CD4-positive, alpha-beta memory T cell (primary cell): ENCODE data around the gene FASTK. TPM values are rescaled to one million over a fixed set of nuclear protein-coding genes. Genes with fewer than 3 reads are reported as not detected.

Experiments
- CTCF ChIA-PET: fragments of 350-600 bp; sonication (Branson Sonifier 250); formaldehyde crosslinking; loops from one replicate; lab custom pipeline; 2021; ENCODE audit warnings: inconsistent platforms; ENCODE audit not compliant: partially characterized antibody; lab: Charles Lee
- POLR2A ChIA-PET: fragments of 350-600 bp; sonication (Branson Sonifier 250); formaldehyde crosslinking; loops from one replicate; lab custom pipeline; 2021; ENCODE audit not compliant: partially characterized antibody; lab: Charles Lee
- DNase-seq, 5 donors: peaks; one replicate each; pipeline versions ENCODE4 v3.0.0 to v3.0.0-alpha.2; 2020 to 2022; ENCODE audit warnings: mixed read lengths in 1 of 5
- H3K27ac ChIP-seq: one replicate; pipeline ENCODE4 v1.7.0; 2013; ENCODE audit warnings: low read depth, low read length
- H3K27me3 ChIP-seq: 2 replicates; pipeline ENCODE4 v1.7.0; 2013; ENCODE audit warnings: mild to moderate bottlenecking, low read length, moderate library complexity; ENCODE audit not compliant: insufficient read depth
- H3K36me3 ChIP-seq: 2 replicates; pipeline ENCODE4 v1.7.0; 2013; ENCODE audit warnings: mild to moderate bottlenecking, low read length, moderate library complexity; ENCODE audit not compliant: insufficient read depth
- H3K4me1 ChIP-seq: 2 replicates; pipeline ENCODE4 v1.7.0; 2013; ENCODE audit warnings: mild to moderate bottlenecking, low read length, moderate library complexity; ENCODE audit not compliant: insufficient read depth
- H3K4me3 ChIP-seq, 2 donors: one replicate each; pipeline ENCODE4 v1.7.0; 2013; ENCODE audit warnings: low read length in 2 of 2, mild to moderate bottlenecking in 1 of 2
- H3K9me3 ChIP-seq, 2 donors: one replicate each; pipeline ENCODE4 v1.7.0; 2013; ENCODE audit warnings: low read length in 2 of 2, control low read depth in 1 of 2; ENCODE audit not compliant: control insufficient read depth in 1 of 2
- H3K27ac Mint-ChIP-seq, 7 donors: one replicate each; pipeline ENCODE4 v1.8.0; 2020 to 2021; ENCODE audit warnings: mixed read lengths in 7 of 7, mild to moderate bottlenecking in 6 of 7, inconsistent platforms in 3 of 7, moderate library complexity in 3 of 7
- H3K27me3 Mint-ChIP-seq, 2 donors: one replicate each; pipeline ENCODE4 v1.8.0; 2020 to 2021; ENCODE audit warnings: mixed read lengths in 2 of 2
- H3K36me3 Mint-ChIP-seq, 2 donors: one replicate each; pipeline ENCODE4 v1.8.0; 2020 to 2021; ENCODE audit warnings: mixed read lengths in 2 of 2, inconsistent platforms in 1 of 2, mild to moderate bottlenecking in 1 of 2
- H3K4me1 Mint-ChIP-seq, 4 donors: one replicate each; pipeline ENCODE4 v1.8.0; 2020 to 2021; ENCODE audit warnings: mixed read lengths in 4 of 4, mild to moderate bottlenecking in 1 of 4
- H3K4me3 Mint-ChIP-seq, 8 donors: one replicate each; pipeline ENCODE4 v1.8.0; 2020 to 2021; ENCODE audit warnings: mixed read lengths in 8 of 8, mild to moderate bottlenecking in 7 of 8, moderate library complexity in 6 of 8, inconsistent platforms in 3 of 8
- H3K9me3 Mint-ChIP-seq, 8 donors: one replicate each; pipeline ENCODE4 v1.8.0; 2020 to 2021; ENCODE audit warnings: mixed read lengths in 8 of 8, mild to moderate bottlenecking in 5 of 8, inconsistent platforms in 3 of 8, moderate library complexity in 1 of 8
- intact Hi-C: fragments of 100-400 bp; cut with micrococcal nuclease; formaldehyde crosslinking; loops from one replicate; pipeline ENCODE4 v1.15.1; 2023
- polyA plus RNA-seq, 2 donors: library from polyadenylated mRNA; unstranded; fragments of 300-500 nt; fragmentation: Illumina TruSeq; gene quantifications; one replicate each; pipeline ENCODE4 v1.2.3, GENCODE V29; 2021
- total RNA-seq, 2 experiments: library from RNA; stranded (reverse); gene quantifications; one replicate each; pipeline ENCODE4 v1.2.3, GENCODE V29; 2021

The FASTK gene
- total and polyA plus RNA-seq, 4 experiments from 2014 or later = 51.2 to 126 (median 92.5) TPM

DNA sequence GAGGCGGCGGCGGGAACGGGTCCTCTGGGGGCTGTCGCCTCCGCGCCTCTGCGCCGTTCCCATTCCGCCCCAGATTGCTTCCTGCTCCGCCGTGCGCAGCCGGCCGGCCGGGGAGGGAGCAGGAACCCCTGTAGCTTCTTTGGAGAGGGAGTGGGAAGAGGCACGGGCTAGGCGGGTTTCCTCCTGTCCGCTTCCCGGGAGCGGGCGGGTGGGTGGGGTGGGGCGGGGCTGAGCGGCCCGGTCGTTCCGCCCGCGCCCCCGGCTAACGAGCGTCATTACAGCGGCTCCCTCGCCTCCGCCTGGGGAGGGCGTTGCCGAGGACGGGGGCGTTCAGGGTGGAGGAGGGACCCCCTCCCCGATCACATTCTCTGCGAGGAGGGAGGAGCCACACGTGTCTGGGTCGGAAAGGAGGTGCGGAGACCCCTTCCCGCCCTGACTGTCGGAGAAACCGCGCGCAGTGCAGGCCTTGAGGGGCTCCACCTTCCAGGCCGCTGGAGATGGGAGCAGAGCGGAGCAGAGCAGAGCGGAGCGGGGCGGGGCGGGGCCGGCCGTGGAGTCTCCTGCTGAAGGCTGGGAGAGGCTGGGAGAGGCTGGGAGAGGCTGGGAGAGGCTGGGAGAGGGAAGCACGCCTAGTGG, 45.4 kb upstream of the FASTK start:
- ChIA-PET CTCF (interaction anchor here (1.7 kb wide), 1 partner anchor 44 kb away, joined by 4 read pairs; no protein-coding TSS in a partner anchor), POLR2A (no interaction called here)
- no peak overlapping the region for H3K4me3 Mint-ChIP-seq
- Histone ChIP-seq H3K9me3 (no peaks in the 10 kb centered on the region), H3K27me3 (no peaks in the 10 kb centered on the region), H3K27ac (no peak overlapping the region), H3K4me3 (no peak overlapping the region), H3K4me1 (peaks cover 4% of the 10 kb centered on the region), H3K36me3 (peaks cover 8% of the 10 kb centered on the region)
- no peaks in the 10 kb centered on the region for H3K27me3 Mint-ChIP-seq
- intact Hi-C loops = no loop called here
- no peak for DNase-seq
- H3K27ac Mint-ChIP-seq = no peak overlapping the region
- peaks cover 0 to 2% (median 0%) of the 10 kb centered on the region in 8 donors for H3K9me3 Mint-ChIP-seq
- H3K4me1 Mint-ChIP-seq = peaks cover 3 to 19% (median 6%) of the 10 kb centered on the region in 4 donors
- H3K36me3 Mint-ChIP-seq = peaks cover 21 to 28% of the 10 kb centered on the region in 2 donors

DNA sequence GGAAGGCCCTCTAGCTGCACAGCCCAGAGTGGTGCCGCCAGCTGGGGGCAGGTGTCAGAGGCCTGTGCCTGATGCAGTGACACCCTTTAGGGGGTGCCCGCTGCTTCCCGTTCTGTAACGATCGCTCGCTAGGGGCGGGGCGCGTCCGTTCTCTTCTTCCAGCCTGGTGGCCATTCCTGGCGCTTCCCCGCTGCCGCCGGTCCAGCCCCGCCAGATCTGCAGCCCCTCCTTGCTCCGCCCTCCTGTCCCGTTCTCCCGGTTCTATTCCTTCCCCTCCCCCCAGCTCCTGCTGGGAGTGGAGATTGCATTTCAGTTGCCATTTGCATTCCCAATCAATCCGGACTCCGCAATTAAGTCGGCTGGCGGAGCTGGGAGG, 44.8 kb upstream of the FASTK start:
- no peak overlapping the region for H3K4me3 Mint-ChIP-seq

DNA sequence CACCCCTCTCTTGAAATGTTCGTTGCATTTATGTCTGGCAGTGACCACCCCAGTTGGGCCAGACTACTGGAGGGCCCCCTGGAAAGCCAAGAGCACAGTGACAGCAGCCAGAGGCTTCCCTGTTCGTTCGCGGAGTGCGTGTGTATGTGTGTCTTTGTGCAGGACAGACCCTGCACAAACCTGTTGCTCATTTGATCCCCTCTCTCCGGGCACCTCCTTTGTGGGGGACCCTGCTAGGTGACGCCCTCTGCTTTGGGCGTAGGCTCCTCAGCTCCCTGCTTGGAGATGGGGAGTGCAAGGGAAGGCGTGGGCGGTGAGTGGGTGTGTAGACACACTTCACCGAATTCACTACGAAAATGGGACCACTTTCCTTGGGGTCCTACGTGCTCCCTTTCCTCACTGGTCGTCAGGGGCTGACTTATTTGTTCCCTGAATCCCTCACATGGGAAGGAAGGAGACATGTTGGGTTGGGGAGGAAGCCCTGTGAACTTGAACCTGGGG, 44.3 kb upstream of the FASTK start:
- Histone ChIP-seq H3K27ac (no peak overlapping the region), H3K27me3 (no peaks in the 10 kb centered on the region), H3K4me1 (peaks cover 4% of the 10 kb centered on the region), H3K36me3 (peaks cover 4% of the 10 kb centered on the region), H3K4me3 (no peak overlapping the region), H3K9me3 (no peaks in the 10 kb centered on the region)
- intact Hi-C loops = loop anchor here (1.0 kb wide), 2 partner anchors 47 to 119 kb away; no protein-coding TSS in a partner anchor
- peaks cover 3 to 19% (median 6%) of the 10 kb centered on the region in 4 donors for H3K4me1 Mint-ChIP-seq
- no peak overlapping the region for H3K27ac Mint-ChIP-seq
- no peak for DNase-seq
- H3K36me3 Mint-ChIP-seq = peaks cover 26% of the 10 kb centered on the region in 2 donors
- ChIA-PET POLR2A (no interaction called here), CTCF (interaction anchor here (1.1 to 1.8 kb wide), 17 partner anchors 11 to 180 kb away, joined by 3 to 12 read pairs (median 4); partner anchors contain the start of gene GBX1)
- H3K9me3 Mint-ChIP-seq = peaks cover 0 to 2% (median 0%) of the 10 kb centered on the region in 8 donors
- H3K27me3 Mint-ChIP-seq = no peaks in the 10 kb centered on the region
- H3K4me3 Mint-ChIP-seq = no peak overlapping the region

More for the DNA sequence above, 44.8 kb upstream of the FASTK start:
- CTCF ChIA-PET = interaction anchor here (1.7 kb wide), 1 partner anchor 45 kb away, joined by 4 read pairs; no protein-coding TSS in a partner anchor
- DNase-seq = no peak
- intact Hi-C loops = no loop called here
- Histone ChIP-seq H3K27ac (no peak overlapping the region), H3K9me3 (no peaks in the 10 kb centered on the region), H3K4me1 (peaks cover 4% of the 10 kb centered on the region), H3K27me3 (no peaks in the 10 kb centered on the region), H3K36me3 (peaks cover 8% of the 10 kb centered on the region), H3K4me3 (no peak overlapping the region)
- H3K36me3 Mint-ChIP-seq = peaks cover 24 to 26% of the 10 kb centered on the region in 2 donors
- H3K9me3 Mint-ChIP-seq = peaks cover 0 to 2% (median 0%) of the 10 kb centered on the region in 8 donors
- no peaks in the 10 kb centered on the region for H3K27me3 Mint-ChIP-seq
- H3K27ac Mint-ChIP-seq = no peak overlapping the region
- POLR2A ChIA-PET = no interaction called here
- H3K4me1 Mint-ChIP-seq = peaks cover 3 to 19% (median 6%) of the 10 kb centered on the region in 4 donors

DNA sequence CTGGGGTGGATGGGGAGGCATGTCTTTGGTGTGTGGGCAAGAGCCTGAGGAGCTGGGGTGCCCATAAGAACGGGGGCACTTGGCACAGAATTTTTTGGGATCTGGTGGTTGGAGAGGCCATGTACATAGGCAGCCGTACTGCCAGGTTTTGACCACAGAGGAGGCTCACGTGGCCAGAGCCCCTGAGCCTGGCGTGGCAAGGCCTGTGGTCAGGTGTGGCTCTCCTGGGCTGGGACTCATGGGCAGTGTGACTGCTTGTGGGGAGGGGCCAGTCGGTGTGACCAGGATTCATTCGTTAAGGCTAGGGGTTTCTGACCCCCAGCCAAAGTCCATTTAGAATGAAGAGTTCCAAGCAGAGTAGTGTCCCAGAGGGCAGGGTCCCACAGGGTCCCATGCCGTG, 43.9 kb upstream of the FASTK start:
- H3K27me3 Mint-ChIP-seq = no peaks in the 10 kb centered on the region
- no peak for DNase-seq
- peaks cover 26 to 29% of the 10 kb centered on the region in 2 donors for H3K36me3 Mint-ChIP-seq
- intact Hi-C loops = loop anchor here (1.0 kb wide), 2 partner anchors 48 to 120 kb away; no protein-coding TSS in a partner anchor
- peaks cover 3 to 19% (median 7%) of the 10 kb centered on the region in 4 donors for H3K4me1 Mint-ChIP-seq
- no peak overlapping the region for H3K4me3 Mint-ChIP-seq
- H3K27ac ChIP-seq = no peak overlapping the region
- no peaks in the 10 kb centered on the region for H3K27me3 ChIP-seq
- H3K4me3 ChIP-seq = no peak overlapping the region
- no peaks in the 10 kb centered on the region for H3K9me3 ChIP-seq
- H3K27ac Mint-ChIP-seq = no peak overlapping the region
- peaks cover 4% of the 10 kb centered on the region for H3K4me1 ChIP-seq
- peaks cover 0 to 2% (median 0%) of the 10 kb centered on the region in 8 donors for H3K9me3 Mint-ChIP-seq
- H3K36me3 ChIP-seq = no peaks in the 10 kb centered on the region
- ChIA-PET POLR2A (interaction anchor here (1.0 kb wide), 1 partner anchor 9 kb away, joined by 7 read pairs; no protein-coding TSS in a partner anchor), CTCF (interaction anchor here (0.7 to 1.8 kb wide), 32 partner anchors 9 to 180 kb away, joined by 3 to 12 read pairs (median 4); partner anchors contain the start of gene GBX1)

DNA sequence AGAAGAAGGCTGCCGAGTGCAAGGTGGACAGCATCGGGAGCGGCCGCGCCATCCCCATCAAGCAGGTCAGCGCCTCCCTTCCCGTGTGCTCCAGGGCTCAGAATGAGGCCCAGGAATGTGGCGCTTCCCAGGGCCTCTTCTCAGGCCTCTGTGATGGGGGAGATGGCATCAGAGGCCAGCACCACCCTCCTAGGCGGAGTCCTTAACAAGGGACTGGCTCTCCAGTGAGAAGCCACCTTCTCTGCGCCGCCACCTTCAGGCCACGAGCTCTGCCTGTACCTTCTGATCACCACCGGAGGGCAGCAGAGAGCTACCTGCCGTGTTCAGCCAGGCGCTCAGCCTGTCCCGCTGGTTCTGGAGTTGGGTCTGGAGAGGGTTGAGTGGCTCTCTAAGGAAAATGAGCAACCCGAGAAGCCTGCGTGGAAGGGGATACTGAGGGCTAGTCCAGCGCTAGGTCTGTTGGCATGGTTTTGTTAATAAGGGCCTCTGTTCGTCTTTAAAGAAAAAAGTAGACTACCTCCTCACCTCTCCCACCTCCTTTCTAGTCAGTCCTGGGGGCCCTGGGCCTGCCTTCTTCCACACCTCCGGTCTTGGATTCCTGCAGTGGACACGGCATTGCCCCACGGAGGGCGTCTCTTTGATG, 43.3 kb upstream of the FASTK start:
- no peak overlapping the region for H3K27ac ChIP-seq
- no peaks in the 10 kb centered on the region for H3K9me3 ChIP-seq
- Mint-ChIP-seq H3K36me3 (peaks cover 29 to 33% of the 10 kb centered on the region in 2 donors), H3K4me1 (peaks cover 4 to 19% (median 10%) of the 10 kb centered on the region in 4 donors), H3K4me3 (no peak overlapping the region), H3K27ac (peak overlapping the region in 3 of 7 donors; percentile 31 to 70 (median 47)), H3K9me3 (peaks cover 0 to 2% (median 0%) of the 10 kb centered on the region in 8 donors), H3K27me3 (no peaks in the 10 kb centered on the region)
- intact Hi-C loops = loop anchor here (1.0 kb wide), 2 partner anchors 48 to 120 kb away; no protein-coding TSS in a partner anchor
- DNase-seq = peak; percentile 73 to 82 (median 80)
- H3K4me3 ChIP-seq = no peak overlapping the region
- no peaks in the 10 kb centered on the region for H3K27me3 ChIP-seq
- no peaks in the 10 kb centered on the region for H3K36me3 ChIP-seq
- CTCF ChIA-PET = interaction anchor here (0.5 to 1.8 kb wide), 35 partner anchors 9 to 1600 kb away, joined by 3 to 12 read pairs (median 4); partner anchors contain the start of genes ABCB8 and GBX1
- POLR2A ChIA-PET = interaction anchor here (1.0 kb wide), 1 partner anchor 9 kb away, joined by 7 read pairs; no protein-coding TSS in a partner anchor
- H3K4me1 ChIP-seq = peaks cover 4% of the 10 kb centered on the region

DNA sequence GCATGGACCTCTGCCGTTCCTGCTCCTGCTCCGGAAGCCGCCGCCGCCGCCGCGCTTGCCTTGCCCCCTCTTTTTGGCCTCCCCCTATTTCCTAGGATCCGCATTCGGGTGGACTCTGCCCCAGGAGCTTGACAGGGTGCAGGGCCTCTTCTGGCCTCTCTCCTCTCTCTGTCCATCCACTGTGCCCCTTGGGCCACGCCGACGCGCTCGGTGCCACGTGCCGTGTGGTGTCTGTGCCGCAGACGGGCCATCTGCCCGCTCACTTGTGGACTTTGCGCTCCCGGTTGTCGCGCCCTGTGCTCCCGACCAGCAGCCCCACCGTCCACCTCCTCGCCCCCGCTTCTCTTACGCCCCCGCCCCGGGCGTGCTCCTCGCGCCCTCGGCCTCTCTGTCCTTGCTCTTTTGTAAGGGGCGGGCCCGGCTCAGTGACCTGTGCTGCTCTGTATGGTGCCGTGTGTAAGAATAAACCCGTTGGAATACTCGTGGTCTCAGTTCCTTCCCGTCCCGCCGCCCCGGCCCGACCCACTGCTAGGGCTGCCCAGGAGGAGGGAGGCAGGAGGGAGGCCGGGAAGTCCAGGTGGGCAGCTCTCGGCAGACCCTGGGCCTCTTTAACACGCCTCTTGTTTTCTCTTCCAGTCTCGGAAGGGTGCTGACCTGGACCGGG, 42.7 kb upstream of the FASTK start:
- Mint-ChIP-seq H3K9me3 (peaks cover 0 to 2% (median 0%) of the 10 kb centered on the region in 8 donors), H3K4me1 (peaks cover 4 to 25% (median 12%) of the 10 kb centered on the region in 4 donors), H3K4me3 (no peak overlapping the region), H3K27ac (peak overlapping the region in 2 of 7 donors; percentile 31 to 47), H3K36me3 (peaks cover 25 to 36% of the 10 kb centered on the region in 2 donors), H3K27me3 (no peaks in the 10 kb centered on the region)
- Histone ChIP-seq H3K9me3 (no peaks in the 10 kb centered on the region), H3K4me1 (peaks cover 4% of the 10 kb centered on the region), H3K27me3 (no peaks in the 10 kb centered on the region), H3K4me3 (no peak overlapping the region), H3K27ac (no peak overlapping the region), H3K36me3 (no peaks in the 10 kb centered on the region)
- DNase-seq = peak in 1 of 5 donors; percentile 7
- ChIA-PET POLR2A (interaction anchor here (1.0 kb wide), 1 partner anchor 8 kb away, joined by 7 read pairs; no protein-coding TSS in a partner anchor), CTCF (interaction anchor here (0.5 to 1.8 kb wide), 28 partner anchors 12 to 1601 kb away, joined by 3 to 12 read pairs (median 3); partner anchors contain the start of genes ABCB8 and GBX1)
- intact Hi-C loops = no loop called here
